H1 (cell line): ENCODE results near the gene C19orf12. TPM values are rescaled to one million over a fixed set of nuclear protein-coding genes. Genes with fewer than 3 reads are reported as not detected.

Experiments used
- BACH1 ChIP-seq: IDR thresholded peaks from 2 replicates; pipeline ENCODE4 v1.6.1; 2012; ENCODE audit warnings: low read length, improper control_type of control experiment
- FOSL1 ChIP-seq: IDR thresholded peaks from 2 replicates; pipeline ENCODE4 v1.6.1; 2011; ENCODE audit warnings: mild to moderate bottlenecking, low read depth, low read length, moderate library complexity; ENCODE audit not compliant: insufficient read depth
- JUN ChIP-seq: IDR thresholded peaks from 2 replicates; pipeline ENCODE4 v1.6.1; 2011; ENCODE audit warnings: low read depth, mild to moderate bottlenecking, improper control_type of control experiment, low read length
- PHF8 ChIP-seq: fragments of 200-600 bp; sonication (generic); conservative IDR thresholded peaks from 2 replicates; pipeline ENCODE4 v1.7.1; 2012; ENCODE audit warnings: low read depth, mild to moderate bottlenecking, inconsistent platforms, low read length, moderate library complexity
- RAD21 ChIP-seq, 2 experiments: IDR thresholded peaks in 1 of 2; conservative IDR thresholded peaks in 1 of 2; 2 replicates each; pipeline ENCODE4 v1.6.1; 2011; ENCODE audit warnings: low read depth in 2 of 2, low read length in 2 of 2, improper control_type of control experiment in 1 of 2, inconsistent platforms in 1 of 2, mild to moderate bottlenecking in 1 of 2, moderate library complexity in 1 of 2
- RBBP5 ChIP-seq: IDR thresholded peaks from 2 replicates; pipeline ENCODE4 v1.7.1; 2012; ENCODE audit warnings: low read depth, mild to moderate bottlenecking, inconsistent platforms, low read length, moderate library complexity, borderline replicate concordance
- SAP30 ChIP-seq: fragments of 300-600 bp; sonication (generic); IDR thresholded peaks from 2 replicates; pipeline ENCODE4 v1.7.1; 2012; ENCODE audit warnings: low read length, moderate library complexity, mild to moderate bottlenecking, inconsistent platforms; ENCODE audit not compliant: insufficient read depth, insufficient replicate concordance
- SIN3A ChIP-seq, 2 experiments: IDR thresholded peaks in 1 of 2; conservative IDR thresholded peaks in 1 of 2; 2 replicates each; pipeline ENCODE4 v1.6.1; 2011 to 2012; ENCODE audit warnings: low read length in 2 of 2, improper control_type of control experiment in 1 of 2, low read depth in 1 of 2, mild to moderate bottlenecking in 1 of 2
- SP2 ChIP-seq: IDR thresholded peaks from 2 replicates; pipeline ENCODE4 v1.6.1; 2012; ENCODE audit warnings: mild to moderate bottlenecking, low read length, inconsistent platforms
- YY1 ChIP-seq: IDR thresholded peaks from 2 replicates; pipeline ENCODE4 v1.6.1; 2011; ENCODE audit warnings: low read depth, mild to moderate bottlenecking, low read length
- polyA plus RNA-seq, 7 experiments: library from polyadenylated mRNA; depleted of rRNA in 3 of 7; stranded (reverse) in 5 of 7; unstranded in 2 of 7; fragments of >200 nt in 5 of 7; fragments of 200-250 nt in 2 of 7; gene quantifications; 1 replicate in 5 of 7; 2 replicates in 1 of 7; 4 replicates in 1 of 7; pipeline versions ENCODE4 v1.2.1 to v1.2.3, GENCODE V29; 2011 to 2013; ENCODE audit warnings: missing spikeins in 2 of 7, mixed read lengths in 2 of 7
- total RNA-seq: library from RNA; stranded (reverse); fragmentation: NEBNext Ultra II Directional; extraction: Animal tissue kit (Norgen Biotek cat#: 25700); gene quantifications from 2 replicates; pipeline ENCODE4 v1.2.1, GENCODE V29; 2021
- TF ChIP-seq, protein P1 (sequence below), 3 experiments: IDR thresholded peaks; 1 replicate in 2 of 3; 2 replicates in 1 of 3; pipeline versions ENCODE4 v1.5.1 to v1.6.1; 2011; ENCODE audit warnings: low read length in 3 of 3, mild to moderate bottlenecking in 3 of 3, inconsistent platforms in 2 of 3, low read depth in 1 of 3, moderate library complexity in 1 of 3; ENCODE audit not compliant: insufficient read depth in 1 of 3; ENCODE audit errors: control extremely low read depth in 1 of 3

Gene C19orf12
- total and polyA plus RNA-seq, 2 of the 8 experiments (the other 6 are each of a cell fraction or from before 2014, with no cell fraction given): 10.7 to 11.9 TPM

- TF ChIP-seq, protein P1, sequence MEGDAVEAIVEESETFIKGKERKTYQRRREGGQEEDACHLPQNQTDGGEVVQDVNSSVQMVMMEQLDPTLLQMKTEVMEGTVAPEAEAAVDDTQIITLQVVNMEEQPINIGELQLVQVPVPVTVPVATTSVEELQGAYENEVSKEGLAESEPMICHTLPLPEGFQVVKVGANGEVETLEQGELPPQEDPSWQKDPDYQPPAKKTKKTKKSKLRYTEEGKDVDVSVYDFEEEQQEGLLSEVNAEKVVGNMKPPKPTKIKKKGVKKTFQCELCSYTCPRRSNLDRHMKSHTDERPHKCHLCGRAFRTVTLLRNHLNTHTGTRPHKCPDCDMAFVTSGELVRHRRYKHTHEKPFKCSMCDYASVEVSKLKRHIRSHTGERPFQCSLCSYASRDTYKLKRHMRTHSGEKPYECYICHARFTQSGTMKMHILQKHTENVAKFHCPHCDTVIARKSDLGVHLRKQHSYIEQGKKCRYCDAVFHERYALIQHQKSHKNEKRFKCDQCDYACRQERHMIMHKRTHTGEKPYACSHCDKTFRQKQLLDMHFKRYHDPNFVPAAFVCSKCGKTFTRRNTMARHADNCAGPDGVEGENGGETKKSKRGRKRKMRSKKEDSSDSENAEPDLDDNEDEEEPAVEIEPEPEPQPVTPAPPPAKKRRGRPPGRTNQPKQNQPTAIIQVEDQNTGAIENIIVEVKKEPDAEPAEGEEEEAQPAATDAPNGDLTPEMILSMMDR (IDR thresholded peaks at IDR 0.05; ENCODE audit: control extremely low read depth in 1 of 3, insufficient read depth in 1 of 3, low read depth in 1 of 3, low read length in 3 of 3): peak; percentile 21 to 77 (median 66)
- TF ChIP-seq SIN3A (conservative IDR thresholded peaks at IDR 0.05 in 1 of 2, IDR thresholded peaks at IDR 0.05 in 1 of 2; ENCODE audit: low read depth in 1 of 2, low read length in 2 of 2) (0 out of 4 replicates have a peak, but pooled peaks of 1 of the 2 experiments have one; percentile 28), YY1 (no peak), SP2 (no peak), RAD21 (IDR thresholded peaks at IDR 0.05 in 1 of 2, conservative IDR thresholded peaks at IDR 0.05 in 1 of 2; ENCODE audit: low read depth in 2 of 2, low read length in 2 of 2) (peak; percentile 86 to 90), JUN (no peak), RBBP5 (no peak), BACH1 (peak; percentile 100), SAP30 (no peak), FOSL1 (no peak), PHF8 (no peak)
These were observed 24.2 kb downstream of the C19orf12 start (continued) for GRCh38 chr19:29690842-29691241.
